HG02973 (cell line): ENCODE results near the gene NUP85.
"Not testable (repeated sequence)": the region's sequence is repeated elsewhere in the genome, so short reads cannot be mapped to it uniquely, and the experiment has no call there.

Source experiments
- ATAC-seq: cut with Tn5 transposase; IDR thresholded peaks from one replicate; pipeline ENCODE4 v1.9.1; 2021; ENCODE audit warnings: moderate library complexity; ENCODE audit not compliant: unreplicated experiment

Gene NUP85

GRCh38 chr17:75199886-75200618 is 5.4 kb upstream of the NUP85 start:
- ATAC-seq = no peak

DNA sequence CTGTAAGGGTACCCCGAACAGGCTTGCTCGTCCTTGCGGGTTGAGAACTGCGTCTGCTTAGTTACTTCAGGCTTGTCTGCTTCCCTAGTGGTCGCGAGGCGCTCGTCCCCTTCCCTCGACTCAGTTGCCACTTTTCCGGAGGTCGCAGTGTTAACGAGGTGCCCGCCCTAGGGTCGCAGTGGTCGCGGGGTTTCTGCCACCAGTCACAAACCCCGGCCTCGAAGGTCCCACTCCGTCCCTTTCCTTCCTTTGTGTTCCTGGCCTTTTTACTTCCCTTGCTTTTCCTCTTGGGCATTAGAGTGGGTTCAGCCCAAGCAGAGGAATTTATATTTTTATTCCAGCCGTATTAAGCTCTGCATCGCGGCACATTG is 299 bp downstream of the NUP85 start:
- peak; percentile 25 for ATAC-seq

DNA sequence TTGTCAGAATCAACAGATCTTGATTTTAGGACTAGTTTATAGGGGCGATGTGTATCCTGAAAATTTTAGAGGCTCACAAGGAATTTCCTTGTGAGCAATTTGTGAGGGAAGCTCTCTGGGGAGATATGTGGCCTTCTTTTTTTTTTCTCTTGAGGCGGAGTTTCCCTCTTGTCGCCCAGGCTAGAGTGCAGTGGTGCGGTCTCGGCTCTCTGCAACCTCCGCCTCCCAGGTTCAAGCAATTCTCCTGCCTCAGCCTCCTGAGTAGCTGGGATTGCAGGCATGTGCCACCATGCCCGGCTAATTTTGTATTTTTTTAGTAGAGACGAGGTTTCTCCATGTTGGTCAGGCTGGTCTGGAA is 1.6 kb downstream of the NUP85 start:
- ATAC-seq = not testable (repeated sequence)

- no peak for ATAC-seq
These were observed 2.3 kb downstream of the NUP85 start for GRCh38 chr17:75207760-75208159.

DNA sequence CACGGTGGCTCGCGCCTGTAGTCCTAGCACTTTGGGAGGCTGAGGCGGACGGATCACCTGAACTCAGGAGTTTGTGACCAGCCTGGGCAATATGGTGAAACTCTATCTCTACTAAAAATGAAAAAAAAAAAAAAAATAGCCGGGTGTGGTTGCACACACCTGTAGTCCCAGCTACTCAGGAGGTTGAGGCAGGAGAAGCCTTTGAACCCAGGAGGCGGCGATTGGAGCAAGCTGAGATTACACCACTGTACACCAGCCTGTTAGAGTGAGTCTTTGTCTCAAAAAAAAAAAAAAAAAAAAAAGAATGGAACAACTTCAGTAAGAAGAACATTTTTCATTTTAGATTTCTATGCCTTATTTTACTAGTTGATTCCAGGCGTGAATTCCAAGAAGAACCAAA is 2.7 kb downstream of the NUP85 start:
- no peak for ATAC-seq

GRCh38 chr17:75209061-75209460 is 3.6 kb downstream of the NUP85 start:
- no peak for ATAC-seq

- ATAC-seq = no peak
These were observed 12.7 kb downstream of the NUP85 start for GRCh38 chr17:75218131-75218530.

DNA sequence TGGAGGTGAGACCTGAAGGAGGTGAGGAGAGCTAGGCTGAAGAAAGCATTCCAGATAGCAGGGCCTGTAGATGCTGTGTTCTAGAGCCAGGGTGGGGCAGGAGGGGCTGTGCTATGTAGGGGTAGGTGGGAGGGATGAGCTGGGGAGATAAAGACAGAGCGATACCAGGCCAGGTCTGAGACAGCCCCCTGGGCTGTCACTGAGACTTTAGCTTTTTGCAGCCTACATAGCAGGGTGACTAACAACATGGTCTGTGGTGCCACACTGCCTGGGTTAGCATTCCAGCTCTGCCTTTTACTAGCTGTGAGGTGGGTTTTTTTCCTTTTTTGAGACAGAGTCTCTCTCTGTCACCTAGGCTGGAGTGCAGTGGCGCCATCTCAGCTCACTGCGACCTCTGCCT is 14.3 kb downstream of the NUP85 start:
- no peak for ATAC-seq

DNA sequence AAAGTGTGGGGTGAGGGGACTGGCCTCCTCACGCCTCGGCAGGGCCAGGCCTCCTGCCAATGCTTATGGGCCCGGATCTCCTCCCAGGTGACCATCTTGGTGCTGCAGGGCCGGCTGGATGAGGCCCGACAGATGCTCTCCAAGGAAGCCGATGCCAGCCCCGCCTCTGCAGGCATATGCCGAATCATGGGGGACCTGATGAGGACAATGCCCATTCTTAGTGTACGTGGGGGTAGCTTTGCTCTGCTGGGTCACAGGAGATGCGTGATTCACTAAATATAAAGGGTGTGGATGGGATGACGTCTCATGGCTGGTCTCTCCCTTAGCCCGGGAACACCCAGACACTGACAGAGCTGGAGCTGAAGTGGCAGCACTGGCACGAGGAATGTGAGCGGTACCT is 19.5 kb downstream of the NUP85 start:
- no peak for ATAC-seq

GRCh38 chr17:75227729-75228128 is 22.2 kb downstream of the NUP85 start:
- no peak for ATAC-seq

- no peak for ATAC-seq
These were observed 22.8 kb downstream of the NUP85 start for GRCh38 chr17:75228305-75228704.

- no peak for ATAC-seq
These were observed 23.4 kb downstream of the NUP85 start for GRCh38 chr17:75228847-75229246.

DNA sequence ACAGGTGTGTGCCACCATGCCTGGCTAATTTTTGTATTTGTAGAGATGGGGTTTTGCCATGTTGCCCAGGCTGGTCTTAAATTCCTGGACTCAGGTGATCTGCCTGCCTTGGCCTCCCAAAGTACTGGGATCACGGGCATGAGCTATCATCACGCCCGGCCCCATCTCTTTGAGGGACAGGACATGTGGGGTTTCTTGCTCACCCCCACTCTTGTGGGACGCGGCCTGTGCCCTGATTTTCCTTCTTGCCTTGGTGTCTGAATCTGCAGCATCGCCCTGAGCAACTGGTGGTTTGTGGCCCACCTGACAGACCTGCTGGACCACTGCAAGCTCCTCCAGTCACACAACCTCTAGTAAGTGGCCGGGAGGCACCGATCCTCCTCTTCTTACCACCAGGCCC is 25.6 kb downstream of the NUP85 start:
- no peak for ATAC-seq

- ATAC-seq = no peak
These were observed 26.4 kb downstream of the NUP85 start for GRCh38 chr17:75231741-75232464.

GRCh38 chr17:75232786-75233185 is 27.3 kb downstream of the NUP85 start:
- no peak for ATAC-seq

- ATAC-seq = no peak
These were observed 31.9 kb downstream of the NUP85 start for GRCh38 chr17:75237100-75238014.

- ATAC-seq = no peak
These were observed 32.6 kb downstream of the NUP85 start for GRCh38 chr17:75238020-75238580.

- ATAC-seq = no peak
These were observed 33.3 kb downstream of the NUP85 start for GRCh38 chr17:75238684-75239191.

DNA sequence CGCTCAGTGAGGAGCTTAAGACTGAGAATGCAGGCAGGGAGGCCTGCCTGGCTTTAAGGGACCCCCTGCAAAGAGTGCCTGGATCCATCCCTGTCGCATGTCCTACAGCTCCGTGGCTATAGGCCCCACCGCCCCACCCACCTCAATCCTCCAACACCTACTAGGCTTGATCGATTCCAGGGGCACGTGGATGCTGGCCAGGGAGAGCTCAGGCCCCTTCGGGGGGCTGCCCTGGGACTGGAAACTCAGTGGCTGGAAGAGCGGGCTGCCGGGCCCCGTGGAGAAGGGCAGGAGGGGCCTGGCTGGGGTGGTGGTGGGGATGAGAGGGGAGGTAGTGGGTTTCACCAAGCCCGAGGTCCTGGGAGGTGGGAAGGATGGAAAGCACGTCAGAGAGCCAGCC is 33.7 kb downstream of the NUP85 start:
- ATAC-seq = no peak

DNA sequence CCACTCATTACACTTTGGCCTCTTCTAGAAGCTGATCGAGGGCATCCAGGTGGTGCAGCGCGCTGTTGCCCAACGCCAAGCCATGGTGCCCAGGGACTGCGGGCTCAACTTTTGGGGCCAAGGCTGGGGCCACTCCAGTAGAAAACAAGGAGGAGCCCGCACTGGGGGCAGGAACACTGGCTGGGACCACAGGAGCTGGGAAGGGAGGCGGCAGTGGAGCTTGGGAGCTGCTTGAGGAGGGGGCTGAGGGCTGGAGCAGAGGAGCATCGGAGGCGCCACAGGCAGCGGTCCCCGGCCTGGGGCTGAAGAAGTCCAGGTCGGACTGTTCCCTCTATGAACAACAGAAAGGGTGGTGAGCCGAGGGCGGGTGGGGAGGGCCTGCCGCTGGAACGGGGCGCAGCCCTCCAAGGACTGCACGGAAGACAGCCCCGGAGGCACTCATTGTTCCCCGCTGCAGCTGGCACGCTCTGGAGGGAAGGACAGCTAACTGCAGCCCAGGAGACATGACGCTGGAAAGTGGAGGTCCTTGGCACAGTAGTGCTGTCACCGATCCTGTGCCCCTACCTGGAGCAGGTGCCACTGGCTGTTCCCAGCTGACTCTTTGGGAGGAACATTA is 34.4 kb downstream of the NUP85 start:
- ATAC-seq = no peak
